GM12878 (cell line): ENCODE data around the gene SFI1.

Experiments
- CBFB ChIP-seq: IDR thresholded peaks from 2 replicates; pipeline ENCODE4 v1.6.1; 2016; ENCODE audit warnings: antibody characterized with exemption, low read depth
- MYC ChIP-seq: IDR thresholded peaks from 2 replicates; pipeline ENCODE4 v1.6.1; 2011; ENCODE audit warnings: mild to moderate bottlenecking, low read length, moderate library complexity, inconsistent platforms; ENCODE audit not compliant: insufficient read depth, insufficient replicate concordance, insufficient read length, severe bottlenecking
- POLR2A ChIP-seq: IDR thresholded peaks from 2 replicates; pipeline ENCODE4 v1.6.1; 2011; ENCODE audit warnings: low read depth, mild to moderate bottlenecking, low read length
- ZNF274 ChIP-seq: IDR thresholded peaks from one replicate; pipeline ENCODE4 v1.8.0; 2011; ENCODE audit not compliant: insufficient read length, insufficient read depth
- TF ChIP-seq, protein P1 (sequence below), 3 experiments: IDR thresholded peaks in 2 of 3; conservative IDR thresholded peaks in 1 of 3; 2 replicates each; pipeline ENCODE4 v1.5.1; 2011; ENCODE audit warnings: low read depth in 3 of 3, low read length in 3 of 3, mild to moderate bottlenecking in 3 of 3, control low read depth in 2 of 3, moderate library complexity in 2 of 3, inconsistent platforms in 1 of 3, mixed read lengths in 1 of 3; ENCODE audit not compliant: control insufficient read depth in 2 of 3, insufficient read depth in 1 of 3; ENCODE audit errors: extremely low read depth in 1 of 3

DNA sequence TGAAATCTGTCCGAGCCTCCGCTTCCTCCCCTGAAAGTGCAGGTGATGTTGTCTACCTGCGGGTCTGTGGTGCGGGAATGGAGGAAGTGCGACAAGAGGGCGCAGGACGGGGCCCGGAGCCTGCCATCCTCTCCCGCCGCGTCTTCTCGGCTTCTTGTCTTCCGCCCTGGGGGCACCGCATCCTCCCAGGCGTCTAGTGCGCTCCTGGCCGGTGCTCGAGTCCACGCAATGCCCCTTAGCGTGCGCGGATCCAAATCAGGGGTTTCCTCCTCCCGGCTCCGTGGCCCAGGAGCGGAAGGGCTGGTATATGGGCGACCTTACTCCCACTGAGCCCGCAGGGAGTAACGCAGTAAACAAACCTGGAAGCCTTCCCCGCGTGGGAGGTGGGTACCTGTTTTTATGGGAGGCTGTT is 405 bp downstream of the SFI1 start:
- TF ChIP-seq POLR2A (no peak), CBFB (no peak), ZNF274 (no peak), MYC (no peak)
- TF ChIP-seq, protein P1, sequence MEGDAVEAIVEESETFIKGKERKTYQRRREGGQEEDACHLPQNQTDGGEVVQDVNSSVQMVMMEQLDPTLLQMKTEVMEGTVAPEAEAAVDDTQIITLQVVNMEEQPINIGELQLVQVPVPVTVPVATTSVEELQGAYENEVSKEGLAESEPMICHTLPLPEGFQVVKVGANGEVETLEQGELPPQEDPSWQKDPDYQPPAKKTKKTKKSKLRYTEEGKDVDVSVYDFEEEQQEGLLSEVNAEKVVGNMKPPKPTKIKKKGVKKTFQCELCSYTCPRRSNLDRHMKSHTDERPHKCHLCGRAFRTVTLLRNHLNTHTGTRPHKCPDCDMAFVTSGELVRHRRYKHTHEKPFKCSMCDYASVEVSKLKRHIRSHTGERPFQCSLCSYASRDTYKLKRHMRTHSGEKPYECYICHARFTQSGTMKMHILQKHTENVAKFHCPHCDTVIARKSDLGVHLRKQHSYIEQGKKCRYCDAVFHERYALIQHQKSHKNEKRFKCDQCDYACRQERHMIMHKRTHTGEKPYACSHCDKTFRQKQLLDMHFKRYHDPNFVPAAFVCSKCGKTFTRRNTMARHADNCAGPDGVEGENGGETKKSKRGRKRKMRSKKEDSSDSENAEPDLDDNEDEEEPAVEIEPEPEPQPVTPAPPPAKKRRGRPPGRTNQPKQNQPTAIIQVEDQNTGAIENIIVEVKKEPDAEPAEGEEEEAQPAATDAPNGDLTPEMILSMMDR (IDR thresholded peaks at IDR 0.05 in 2 of 3, conservative IDR thresholded peaks at IDR 0.05 in 1 of 3; ENCODE audit: control insufficient read depth in 2 of 3, extremely low read depth in 1 of 3, insufficient read depth in 1 of 3, low read depth in 3 of 3, low read length in 3 of 3), result no peak
